DMS53 treated with DMSO at 0.1 percent for 48 hours (cell line): ENCODE measurements around the gene CLRN2.
"Not testable (repeated sequence)": the region's sequence is repeated elsewhere in the genome, so short reads cannot be mapped to it uniquely, and the experiment has no call there.

ENCODE experiments used
- DNase-seq: peaks from one replicate; lab custom pipeline; 2025; ENCODE audit not compliant: unreplicated experiment; lab: John Stamatoyannopoulos, UW

The CLRN2 gene

DNA sequence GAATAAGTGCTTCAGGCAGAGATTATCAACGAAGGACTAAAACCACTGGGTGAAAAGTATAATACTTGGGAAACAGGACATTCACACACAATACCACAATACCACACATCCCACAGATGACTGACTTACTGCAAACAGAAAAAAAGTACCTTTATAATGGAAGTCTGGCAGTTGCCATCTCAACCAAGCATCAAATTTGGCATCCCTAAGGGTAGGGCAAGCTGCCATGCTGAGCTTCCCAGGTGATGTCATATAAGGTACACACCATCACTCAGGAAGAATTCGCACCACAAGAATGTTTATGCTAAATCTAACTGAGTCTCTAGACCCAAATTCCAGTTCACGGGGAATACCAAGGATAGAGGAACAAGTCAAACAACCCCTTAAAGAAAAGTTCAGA lies 12.2 kb upstream of the CLRN2 start:
- no peak for DNase-seq

DNA sequence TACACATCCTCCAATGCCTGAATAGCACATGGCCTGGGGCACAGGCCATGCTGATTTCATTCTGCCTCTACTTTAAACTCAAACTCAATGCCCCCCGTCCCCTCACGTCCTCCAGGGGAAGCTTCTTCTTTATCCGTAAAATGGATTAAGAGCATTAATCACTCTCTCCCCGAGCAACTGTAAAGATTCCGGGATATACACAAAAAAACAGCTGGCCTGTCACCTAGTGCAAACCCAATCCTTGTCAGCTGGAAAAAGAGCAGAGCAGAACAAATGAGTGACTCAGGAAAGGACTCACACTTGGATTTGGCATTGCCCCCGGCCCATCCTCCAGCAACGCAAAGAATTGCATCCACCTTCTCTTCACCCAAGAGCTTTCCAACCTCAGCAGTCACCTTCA lies 10.9 kb upstream of the CLRN2 start:
- no peak for DNase-seq

DNA sequence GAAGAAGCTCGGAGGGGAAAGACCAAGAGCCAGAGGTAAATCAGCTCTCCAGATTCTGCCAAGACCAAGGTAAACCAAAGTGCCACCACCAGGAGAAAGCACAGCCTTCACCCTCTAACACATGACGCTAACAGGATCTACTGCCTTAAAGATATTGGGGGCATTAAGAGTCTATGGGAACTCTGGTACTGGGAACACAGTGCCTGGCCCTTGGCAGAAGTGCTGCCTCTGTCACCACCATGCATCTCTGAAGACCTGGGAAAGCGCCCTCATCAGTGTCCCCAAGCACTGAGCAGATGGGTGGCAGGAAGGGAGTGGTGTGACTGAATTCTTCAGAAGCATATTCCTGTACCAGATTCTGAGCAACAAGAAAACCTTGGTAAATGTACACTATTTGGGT lies 4.4 kb upstream of the CLRN2 start:
- DNase-seq: no peak

DNA sequence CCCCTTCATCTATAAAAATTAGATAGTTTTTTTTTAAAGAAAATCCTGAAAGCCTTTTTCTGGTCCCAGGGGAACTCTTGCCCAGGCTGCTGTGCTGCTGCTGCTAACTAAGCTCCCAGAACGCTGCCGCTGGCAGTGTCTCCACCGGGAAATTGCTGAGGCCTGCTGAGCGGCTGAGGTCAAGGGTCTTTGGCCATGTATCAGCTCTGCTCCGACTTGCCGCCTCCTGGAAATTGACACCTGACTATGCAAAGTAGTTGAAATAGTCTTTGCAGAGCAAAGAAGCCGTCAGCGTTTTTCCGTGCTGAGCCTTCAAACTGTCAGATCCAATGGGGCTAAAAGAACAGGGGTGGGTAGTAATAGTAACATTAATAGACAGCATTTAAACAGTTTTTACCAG lies 3.9 kb upstream of the CLRN2 start:
- DNase-seq: no peak

DNA sequence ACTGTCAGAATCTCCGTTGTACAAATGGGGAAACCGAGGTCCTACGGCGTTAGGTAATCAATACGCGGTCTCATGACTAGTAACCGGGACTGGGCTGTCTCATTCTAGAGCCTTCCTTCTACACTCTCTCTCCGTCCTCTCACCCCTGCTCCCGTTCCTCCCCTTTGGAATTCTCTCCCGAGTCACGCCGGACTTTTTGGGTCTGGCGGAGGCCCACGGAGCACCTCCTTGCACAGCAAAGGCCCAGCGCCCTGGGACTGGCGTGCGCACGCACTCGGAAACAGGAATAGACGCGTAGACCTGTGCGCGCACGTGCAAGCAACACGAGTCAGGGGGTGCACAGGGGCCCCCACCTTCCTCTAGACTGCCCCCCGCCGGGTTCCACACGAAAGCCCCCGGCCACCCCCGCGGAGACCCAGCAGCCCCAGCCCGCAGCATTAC lies 3.4 kb upstream of the CLRN2 start:
- no peak for DNase-seq

DNA sequence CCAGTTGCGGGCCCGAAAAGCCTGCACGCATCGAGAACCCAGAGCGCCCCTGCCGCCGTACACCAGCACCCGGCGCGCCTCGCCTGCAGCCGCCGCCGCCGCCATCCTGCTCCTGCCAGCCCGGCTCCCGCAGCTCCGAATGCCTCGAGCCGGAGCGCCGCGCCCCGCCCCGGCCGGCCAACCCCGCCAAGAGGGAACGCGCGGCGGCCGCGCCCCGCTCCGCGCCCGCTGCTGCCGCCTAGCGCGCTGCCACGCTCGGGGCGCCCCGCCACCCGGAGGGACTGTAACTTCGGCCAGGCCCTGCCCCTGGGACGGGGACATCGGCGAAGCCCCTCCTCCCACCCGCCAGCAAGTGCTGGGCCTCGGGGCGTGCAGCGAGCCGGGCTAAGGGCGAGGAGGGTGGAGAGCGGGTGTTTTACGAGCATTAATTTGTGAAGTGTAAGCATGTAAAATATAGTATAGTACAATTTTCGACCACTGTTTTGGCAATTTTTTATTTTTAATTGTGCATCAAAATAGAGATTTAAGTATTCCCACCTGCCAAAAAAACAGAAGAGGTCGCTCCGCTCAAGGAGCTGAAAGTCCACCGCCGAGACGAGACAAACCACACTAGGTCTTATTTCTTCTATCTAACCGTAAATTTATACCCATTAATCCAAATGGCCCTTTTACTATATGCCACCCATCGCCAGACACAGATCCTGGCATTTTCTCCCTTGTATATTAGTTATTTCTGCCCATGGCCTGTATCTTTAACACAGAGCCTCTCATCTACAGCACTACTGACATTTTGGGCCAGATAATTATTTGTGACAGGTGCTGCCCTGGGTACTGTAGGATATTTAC lies 2.8 kb upstream of the CLRN2 start, which contains the start of gene QDPR:
Gene QDPR, minus strand, starts transcription at position 141 of the 846 bp plus-strand sequence. Its CDS starts 36 bp downstream, at position 105.
- DNase-seq: peak; percentile 76

DNA sequence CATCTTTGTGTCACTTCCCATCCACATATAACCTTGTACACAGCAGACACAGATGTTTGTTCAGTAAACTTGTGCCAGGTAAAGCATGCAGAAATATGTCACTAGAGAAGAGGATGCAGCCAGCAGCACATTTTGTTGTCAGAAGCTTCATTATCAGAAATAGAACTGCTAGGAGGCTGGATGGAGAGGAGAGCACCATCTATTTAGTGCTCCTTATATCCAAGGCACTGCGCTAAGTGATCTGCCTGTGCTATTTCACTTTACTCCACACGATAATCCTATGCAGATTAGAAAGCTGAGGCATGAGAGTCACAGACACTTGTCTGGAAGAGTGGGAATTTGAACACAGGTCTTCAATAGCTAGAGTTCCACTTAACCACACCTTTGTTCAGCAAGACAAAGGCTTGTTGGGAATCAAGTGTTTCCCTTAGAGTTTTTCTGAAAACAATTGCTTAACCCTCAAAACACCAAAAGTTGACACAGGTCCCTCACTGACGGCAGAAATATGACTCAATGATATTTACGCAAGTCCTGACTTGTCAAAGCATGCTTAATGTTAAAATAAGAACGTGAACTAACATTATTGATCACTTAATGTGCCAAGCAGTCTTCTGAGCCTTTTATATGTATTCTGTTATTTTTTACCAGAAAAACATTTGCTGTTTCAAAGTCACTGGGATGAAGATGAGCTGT lies 1.8 kb upstream of the CLRN2 start:
- DNase-seq: no peak

DNA sequence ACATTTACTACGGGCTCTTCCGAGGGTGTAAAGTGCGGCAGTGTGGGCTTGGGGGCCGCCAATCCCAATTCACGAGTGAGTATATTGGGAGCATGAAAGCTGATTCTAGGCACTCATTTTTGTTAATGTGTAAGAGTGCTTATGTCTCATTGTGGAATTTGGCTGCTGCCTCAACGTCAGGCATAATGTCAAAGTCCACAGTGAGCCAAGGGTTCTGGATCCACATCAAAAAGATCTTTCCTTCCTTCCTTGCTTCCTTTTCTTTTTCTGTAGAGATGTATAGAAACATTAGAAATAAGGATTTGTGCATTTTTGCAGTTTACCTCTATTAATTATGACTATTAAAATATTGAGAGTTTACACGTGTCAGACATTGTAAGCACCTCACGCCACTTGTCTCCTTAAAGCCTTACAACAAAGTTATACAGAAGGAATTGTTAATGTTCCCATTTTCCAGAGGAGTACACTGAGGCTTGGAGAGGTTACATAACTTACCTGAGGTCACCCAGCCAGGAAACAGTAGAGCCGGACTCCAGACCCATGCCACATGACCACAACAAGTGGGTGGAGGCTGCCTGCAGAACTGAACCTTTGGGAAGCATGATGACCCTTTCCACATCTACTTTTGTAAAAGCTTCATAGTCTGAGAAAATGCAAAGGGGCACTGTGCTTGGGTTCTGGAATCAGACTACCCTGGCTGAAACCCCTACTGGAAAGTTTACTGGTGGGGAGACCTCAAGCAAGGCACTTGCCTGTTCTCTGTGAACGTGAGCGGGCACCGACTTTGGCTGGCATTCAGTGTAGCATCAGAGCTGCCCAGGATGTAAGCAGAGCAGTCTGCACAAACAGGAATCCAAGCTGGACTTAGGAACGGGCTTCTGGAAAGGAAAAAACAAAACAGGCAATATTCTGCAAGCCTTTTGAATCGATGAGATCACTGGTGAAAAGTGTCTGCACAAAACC lies 761 bp downstream of the CLRN2 start:
- no peak for DNase-seq

DNA sequence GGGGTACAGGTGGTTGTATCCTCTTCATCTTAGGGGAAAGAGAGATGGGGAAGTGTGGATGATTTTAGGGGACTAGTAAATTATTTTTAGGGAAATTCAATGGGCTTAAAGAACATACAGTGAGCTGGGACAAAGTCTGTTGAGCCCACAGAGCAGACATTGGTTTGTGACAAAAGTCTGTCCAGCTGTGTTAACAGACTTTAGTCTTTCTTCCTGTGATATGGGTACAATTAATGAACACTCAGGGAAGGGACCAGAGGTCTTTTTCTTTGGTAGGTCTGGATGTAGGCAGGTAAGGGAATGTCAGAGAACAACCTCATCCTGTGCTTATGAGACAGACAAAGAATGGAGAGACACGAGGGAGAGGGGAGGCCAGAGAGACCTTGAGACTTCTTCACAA lies 2.0 kb downstream of the CLRN2 start:
- DNase-seq: no peak

DNA sequence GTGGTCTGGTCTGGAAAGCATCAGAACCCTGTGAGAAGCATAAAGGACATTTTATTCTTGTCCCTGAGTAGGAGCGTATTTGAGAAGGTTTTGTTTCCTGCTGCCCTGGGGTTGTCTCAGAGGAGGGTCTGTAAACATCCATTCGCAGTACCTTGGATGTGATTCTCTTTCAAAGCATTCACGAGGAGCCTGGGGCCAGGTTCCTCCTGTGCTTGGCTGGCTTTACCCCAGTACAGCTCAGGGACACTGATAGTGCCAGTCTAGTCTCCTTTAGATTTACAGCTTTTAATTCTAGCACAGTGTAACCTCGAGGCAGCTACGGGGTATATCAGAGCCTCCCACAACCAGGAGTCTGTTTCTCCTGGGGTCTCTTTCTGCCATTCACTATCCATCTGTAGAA lies 2.7 kb downstream of the CLRN2 start:
- no peak for DNase-seq

DNA sequence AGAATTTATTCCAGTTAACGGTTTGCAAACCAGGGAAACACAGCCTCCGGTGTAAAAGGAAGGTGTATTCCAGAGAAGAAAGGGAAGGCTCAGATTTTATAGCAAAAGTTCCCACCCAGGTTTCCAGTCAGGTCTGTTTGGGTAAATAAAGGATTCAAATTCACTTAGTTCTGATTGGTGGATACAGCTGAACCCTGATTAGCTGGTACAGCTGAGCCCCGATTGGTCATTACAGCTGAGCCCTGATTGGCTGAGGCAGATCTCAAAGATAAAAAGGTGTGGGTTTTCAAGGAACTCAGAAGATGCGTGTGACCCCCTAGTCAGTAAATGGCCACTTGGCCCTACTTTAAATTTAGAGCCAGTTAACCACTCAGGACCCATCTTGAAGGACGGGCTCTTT lies 6.6 kb downstream of the CLRN2 start:
- no peak for DNase-seq

DNA sequence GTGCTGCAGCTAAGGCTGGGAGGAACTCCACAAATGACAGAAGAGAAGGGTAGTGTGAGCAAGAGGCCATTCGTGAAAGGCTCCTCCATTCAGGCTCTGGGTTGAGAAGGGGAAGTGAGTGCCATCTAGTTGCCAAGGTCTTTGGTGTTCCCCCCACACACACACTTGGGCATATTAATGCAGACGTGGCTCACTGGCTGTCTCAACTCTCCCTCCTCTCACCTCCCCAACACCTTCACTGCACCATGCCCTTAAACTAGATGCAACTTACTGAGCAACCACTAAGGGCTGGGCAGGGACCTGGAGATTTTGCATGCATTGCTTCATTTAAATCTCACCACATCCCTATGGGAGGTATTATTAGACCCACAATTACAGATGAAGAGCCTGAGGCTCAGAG lies 8.7 kb downstream of the CLRN2 start:
- no peak for DNase-seq

DNA sequence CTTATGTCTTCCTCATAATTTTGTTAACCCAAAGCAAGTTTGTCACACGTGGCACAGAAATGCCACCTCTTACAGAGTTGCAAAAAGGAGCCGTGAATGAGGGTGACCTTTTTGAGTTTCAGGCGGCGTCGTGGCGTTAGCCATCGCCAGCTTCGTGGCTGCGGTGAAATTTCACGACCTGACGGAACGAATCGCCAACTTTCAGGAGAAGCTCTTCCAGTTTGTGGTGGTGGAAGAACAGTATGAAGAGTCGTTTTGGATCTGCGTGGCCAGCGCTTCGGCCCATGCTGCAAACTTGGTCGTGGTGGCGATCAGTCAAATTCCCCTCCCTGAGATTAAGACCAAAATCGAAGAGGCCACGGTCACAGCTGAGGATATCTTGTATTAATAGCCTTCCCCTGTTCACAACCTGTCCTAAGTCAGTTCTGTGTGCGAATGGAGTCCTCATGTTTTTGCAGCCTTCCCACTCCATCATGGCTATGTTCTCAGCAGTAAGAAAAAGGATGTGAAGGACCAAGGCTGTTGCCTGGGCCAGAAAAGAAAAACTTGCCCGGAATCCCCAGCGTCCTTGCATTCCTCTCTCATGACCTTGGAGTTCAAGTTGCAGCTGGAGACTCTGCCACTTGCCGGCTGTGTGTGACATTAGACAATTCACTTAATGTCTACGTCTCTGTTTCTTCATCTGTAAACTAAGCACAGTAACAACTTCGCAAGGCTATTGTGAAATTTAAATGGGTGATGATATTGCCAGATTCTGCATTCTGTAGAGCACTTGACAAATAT lies 11.9 kb downstream of the CLRN2 start:
- no peak for DNase-seq

DNA sequence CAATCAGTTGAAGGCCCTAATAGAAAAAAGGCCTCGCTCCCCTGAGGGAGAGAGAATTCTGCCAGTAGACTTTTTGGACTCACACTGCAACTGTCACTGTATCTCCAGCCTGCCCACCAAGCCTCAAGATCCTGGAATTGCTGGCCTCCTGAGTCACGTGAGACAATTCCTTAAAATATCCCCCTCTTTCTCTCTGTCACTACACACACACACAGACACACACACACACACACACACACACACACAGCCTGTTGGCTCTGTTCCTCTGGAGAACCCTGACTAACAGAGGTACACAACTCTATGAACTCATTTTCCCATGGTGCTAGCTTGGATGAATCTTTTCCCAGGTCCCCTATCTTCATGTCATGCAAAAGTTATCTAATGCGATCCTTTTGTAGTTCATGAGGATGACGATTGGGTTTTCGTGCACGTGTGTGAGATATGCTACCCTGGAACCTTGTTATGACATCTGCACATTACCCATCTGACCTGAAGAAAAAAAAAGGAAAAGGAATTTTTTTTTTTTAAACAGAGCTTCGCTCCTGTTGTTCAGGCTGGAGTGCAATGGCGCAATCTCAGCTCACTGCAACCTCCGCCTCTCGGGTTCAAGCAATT lies 13.7 kb downstream of the CLRN2 start:
- no peak for DNase-seq

DNA sequence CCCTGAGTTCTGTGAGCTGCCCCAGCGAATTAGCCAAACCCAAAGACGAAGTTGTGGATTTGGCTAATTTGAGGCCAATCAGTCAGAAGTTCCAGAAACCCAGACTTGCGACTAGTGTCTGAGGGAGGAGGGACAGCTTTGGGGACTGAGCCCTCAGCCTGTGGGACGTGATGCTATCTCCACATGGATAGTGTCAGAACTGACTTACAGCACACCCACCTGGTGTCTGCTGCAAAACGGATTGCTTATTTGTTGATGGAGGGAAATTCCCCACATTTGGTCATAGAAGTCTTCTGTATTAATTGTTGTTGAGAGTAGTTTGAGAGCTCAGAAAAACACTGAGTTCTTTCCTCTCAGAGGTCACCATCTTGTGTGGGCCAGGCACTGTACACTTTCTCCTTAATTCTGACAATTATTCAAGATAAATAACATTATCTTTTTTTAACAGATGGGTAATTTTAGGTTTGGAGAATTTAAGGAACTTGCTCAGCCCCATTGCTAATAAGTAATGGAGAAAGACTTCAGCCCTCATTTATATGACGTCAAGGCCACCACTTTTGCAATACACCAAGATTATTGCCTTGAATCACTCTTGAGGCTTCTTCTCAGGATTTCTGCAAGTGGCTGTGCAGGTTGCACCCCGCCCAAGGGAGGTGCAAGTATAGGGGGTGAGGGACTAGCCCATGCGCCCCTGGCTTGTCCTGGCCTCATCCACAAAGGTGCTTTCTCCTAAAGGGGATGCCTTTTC lies 16.7 kb downstream of the CLRN2 start:
- no peak for DNase-seq

DNA sequence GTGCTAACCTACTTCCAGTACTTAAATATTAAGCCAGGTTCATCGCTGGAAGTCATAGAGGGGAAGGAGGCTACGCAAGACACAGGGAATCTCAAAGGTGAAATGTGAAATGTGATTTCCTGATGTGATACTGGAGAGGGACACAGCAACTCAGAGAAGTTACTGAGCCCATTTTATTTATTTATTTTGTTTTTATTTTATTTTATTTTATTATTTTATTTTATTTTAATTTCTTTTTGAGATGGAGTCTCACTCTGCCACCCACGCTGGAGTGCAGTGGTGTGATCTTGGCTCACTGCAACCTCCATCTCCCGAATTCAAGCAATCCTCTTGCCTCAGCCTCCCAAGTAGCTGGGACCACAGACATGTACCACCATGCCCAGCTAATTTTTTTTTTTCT lies 19.7 kb downstream of the CLRN2 start:
- no peak for DNase-seq

DNA sequence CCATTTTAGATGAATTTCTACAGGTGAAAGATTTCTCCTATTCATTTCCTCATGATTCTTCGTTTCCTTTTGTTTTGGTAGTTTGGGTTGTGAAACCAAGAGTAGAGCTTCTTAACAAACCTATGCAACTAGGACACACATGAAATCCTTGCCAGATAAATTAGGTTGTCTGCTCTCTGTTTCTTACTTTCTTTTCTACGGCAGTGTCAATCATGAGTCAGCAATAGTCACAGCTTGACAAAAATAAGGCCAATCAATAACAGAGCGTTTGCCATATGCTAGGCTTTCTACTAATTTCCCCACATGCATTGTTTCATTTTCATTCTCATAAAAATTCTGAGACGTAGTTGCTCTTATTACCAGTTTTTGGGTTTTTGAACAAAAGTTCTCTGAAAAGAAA lies 20.3 kb downstream of the CLRN2 start:
- DNase-seq: no peak

DNA sequence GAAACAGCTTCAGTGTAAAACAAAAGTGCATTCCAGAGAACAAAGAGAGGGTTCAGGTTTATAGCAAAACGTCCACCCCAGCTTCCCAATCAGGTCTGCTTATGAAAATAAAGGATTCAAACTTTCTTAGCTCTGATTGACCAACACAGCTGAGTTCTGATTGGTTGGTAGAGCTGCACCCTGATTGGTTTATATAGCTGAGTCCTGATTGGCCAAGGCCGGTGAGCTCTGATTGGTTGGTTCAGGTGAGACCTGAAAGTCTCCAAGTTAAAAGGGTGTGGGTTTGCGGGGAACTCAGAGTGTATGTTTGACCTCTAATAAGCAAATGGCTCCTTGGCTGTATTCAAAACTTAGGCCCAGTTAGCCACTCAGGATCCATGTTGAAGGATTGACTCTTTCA lies 20.9 kb downstream of the CLRN2 start:
- no peak for DNase-seq

DNA sequence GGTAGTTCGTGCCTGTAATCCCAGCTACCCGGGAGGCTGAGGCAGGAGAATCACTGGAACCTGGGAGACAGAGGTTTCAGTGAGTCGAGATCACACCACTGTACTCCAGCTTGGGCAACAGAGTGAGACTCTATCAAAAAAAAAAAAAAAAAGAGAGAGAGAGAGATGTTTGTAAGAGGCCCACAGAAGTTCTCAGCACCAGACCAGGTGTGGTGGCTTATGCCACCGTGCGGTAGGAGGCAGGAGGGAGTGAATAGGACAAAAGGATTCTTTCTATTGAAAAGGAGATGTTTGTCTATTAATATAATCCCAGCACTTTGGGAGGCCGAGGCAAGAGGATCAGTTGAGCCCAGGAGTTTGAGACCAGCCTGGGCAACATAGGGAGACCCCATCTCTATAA lies 22.1 kb downstream of the CLRN2 start:
- not testable (repeated sequence) for DNase-seq
